ENCODE data around the gene ABHD14A.

- TF ChIP-seq CTCF (IDR thresholded peaks at IDR 0.05 in 8 of 11, conservative IDR thresholded peaks at IDR 0.05 in 3 of 11) (no peak), POLR2AphosphoS5 (IDR thresholded peaks at IDR 0.05) (no peak), POLR2A (IDR thresholded peaks at IDR 0.05) (no peak)
Observed at GRCh38 chr3:51998774-51999173, 23.9 kb downstream of the ABHD14A start.

Measured in spleen (tissue), 7 donors.